ENCODE results near the gene CUL2.

DNA sequence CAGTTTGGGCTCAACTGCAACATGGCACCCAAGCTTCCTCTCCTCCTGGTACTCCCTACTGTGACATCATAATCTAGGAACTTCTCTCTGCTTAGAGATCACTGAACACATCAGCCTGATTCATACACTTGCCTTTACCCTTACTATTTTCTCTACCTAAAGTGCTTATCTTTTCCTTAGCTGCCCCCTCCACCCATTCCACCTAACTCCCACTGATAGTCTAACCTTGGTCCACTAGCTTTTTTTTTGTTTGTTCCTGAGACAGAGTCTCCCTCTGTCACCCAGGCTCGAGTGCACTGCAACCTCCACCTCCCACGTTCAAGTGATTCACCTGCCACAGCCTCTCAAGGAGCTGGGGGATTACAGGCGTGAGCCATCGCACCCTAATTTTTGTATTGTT lies 15.9 kb downstream of the CUL2 start:
- TF ChIP-seq, protein P1, sequence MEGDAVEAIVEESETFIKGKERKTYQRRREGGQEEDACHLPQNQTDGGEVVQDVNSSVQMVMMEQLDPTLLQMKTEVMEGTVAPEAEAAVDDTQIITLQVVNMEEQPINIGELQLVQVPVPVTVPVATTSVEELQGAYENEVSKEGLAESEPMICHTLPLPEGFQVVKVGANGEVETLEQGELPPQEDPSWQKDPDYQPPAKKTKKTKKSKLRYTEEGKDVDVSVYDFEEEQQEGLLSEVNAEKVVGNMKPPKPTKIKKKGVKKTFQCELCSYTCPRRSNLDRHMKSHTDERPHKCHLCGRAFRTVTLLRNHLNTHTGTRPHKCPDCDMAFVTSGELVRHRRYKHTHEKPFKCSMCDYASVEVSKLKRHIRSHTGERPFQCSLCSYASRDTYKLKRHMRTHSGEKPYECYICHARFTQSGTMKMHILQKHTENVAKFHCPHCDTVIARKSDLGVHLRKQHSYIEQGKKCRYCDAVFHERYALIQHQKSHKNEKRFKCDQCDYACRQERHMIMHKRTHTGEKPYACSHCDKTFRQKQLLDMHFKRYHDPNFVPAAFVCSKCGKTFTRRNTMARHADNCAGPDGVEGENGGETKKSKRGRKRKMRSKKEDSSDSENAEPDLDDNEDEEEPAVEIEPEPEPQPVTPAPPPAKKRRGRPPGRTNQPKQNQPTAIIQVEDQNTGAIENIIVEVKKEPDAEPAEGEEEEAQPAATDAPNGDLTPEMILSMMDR (IDR thresholded peaks at IDR 0.05): no peak
- TF ChIP-seq POLR2A (IDR thresholded peaks at IDR 0.05): no peak
